K562 (cell line): ENCODE results near the gene FAM53B. TPM values are rescaled to one million over a fixed set of nuclear protein-coding genes. Genes with fewer than 3 reads are reported as not detected.

Source experiments
- ATAC-seq: fragments of 200-7000 bp; cut with Tn5 transposase; 3 replicates; pipeline ENCODE4 v1.9.1; 2020; ENCODE audit warnings: moderate library complexity
- BruUV-seq: library from RNA; stranded (reverse); fragments of 400-500 nt; replicated peaks from 2 replicates; lab custom pipeline; 2021; lab: Mats Ljungman, UMichigan
- CTCF ChIA-PET: fragments of 300-600 bp; formaldehyde crosslinking; extraction: SDS; loops from one replicate; lab custom pipeline; 2021; ENCODE audit warnings: low intra/inter-chr PET ratio; lab: Yijun Ruan, JAX
- POLR2A ChIA-PET: fragments of 300-600, 350-650 bp; sonication (Branson Sonifier 250); formaldehyde crosslinking; extraction: SDS; loops from one replicate; lab custom pipeline; 2021; ENCODE audit warnings: antibody characterized with exemption, inconsistent platforms; lab: Yijun Ruan, JAX
- DNase-seq, 4 experiments: peaks; one replicate each; pipeline versions ENCODE4 v3.0.0 to v3.0.0-alpha.2; 2011 to 2018; ENCODE audit warnings: low spot score in 3 of 4, mixed read lengths in 3 of 4; ENCODE audit errors: extremely low read depth in 1 of 4
- FAIRE-seq: peaks from 2 replicates; lab custom pipeline; 2011; peaks lifted over from hg19 to GRCh38; lab: Jason Lieb, UNC
- H2AFZ ChIP-seq: 2 replicates; pipeline ENCODE4 v1.6.0; 2011; ENCODE audit warnings: low read depth, low read length, control low read depth, inconsistent platforms
- H3K27ac ChIP-seq: fragments of 200-600 bp; 3 replicates; pipeline ENCODE4 v1.8.0; 2011; ENCODE audit warnings: low read depth, mild to moderate bottlenecking, control low read depth, inconsistent platforms, low read length, moderate library complexity, mixed read lengths; ENCODE audit errors: extremely low read depth
- H3K27me3 ChIP-seq, 2 experiments: fragments of 300-600 bp in 1 of 2; 2 replicates in 1 of 2; 3 replicates in 1 of 2; pipeline versions ENCODE4 v1.6.0 to v1.8.0; 2011; ENCODE audit warnings: inconsistent platforms in 2 of 2, low read length in 2 of 2, mild to moderate bottlenecking in 1 of 2, mixed read lengths in 1 of 2, moderate library complexity in 1 of 2; ENCODE audit not compliant: control insufficient read depth in 2 of 2, insufficient read depth in 2 of 2
- H3K36me3 ChIP-seq: fragments of 300-600 bp; 3 replicates; pipeline ENCODE4 v1.8.0; 2011; ENCODE audit warnings: mild to moderate bottlenecking, low read length, inconsistent platforms; ENCODE audit not compliant: control insufficient read depth, insufficient read depth
- H3K4me1 ChIP-seq, 2 experiments: fragments of 200-600 bp in 1 of 2; replicated peaks in 1 of 2; 2 replicates in 1 of 2; 3 replicates in 1 of 2; pipeline versions ENCODE4 v1.5.1 to v1.8.0; 2011; ENCODE audit warnings: inconsistent platforms in 2 of 2, low read length in 2 of 2, mild to moderate bottlenecking in 1 of 2, mixed read lengths in 1 of 2, moderate library complexity in 1 of 2; ENCODE audit not compliant: control insufficient read depth in 2 of 2, insufficient read depth in 2 of 2
- H3K4me2 ChIP-seq: 2 replicates; pipeline ENCODE4 v1.6.1; 2011; ENCODE audit warnings: low read length, control low read depth, inconsistent platforms, mixed read lengths; ENCODE audit not compliant: insufficient read depth
- H3K4me3 ChIP-seq: fragments of 200-600 bp; sonication (generic), shearing (Covaris generic); 2 replicates; pipeline ENCODE4 v1.5.1; 2016; ENCODE audit warnings: control low read depth, inconsistent platforms
- H3K79me2 ChIP-seq: fragments of 200-600 bp; 3 replicates; pipeline ENCODE4 v1.8.0; 2011; ENCODE audit warnings: low read length, inconsistent platforms; ENCODE audit not compliant: control insufficient read depth, insufficient read depth
- H3K9ac ChIP-seq, 2 experiments: 2 replicates each; pipeline versions ENCODE4 v1.6.0 to v1.6.1; 2011; ENCODE audit warnings: low read depth in 2 of 2, low read length in 2 of 2, control low read depth in 1 of 2, inconsistent platforms in 1 of 2, mild to moderate bottlenecking in 1 of 2, mixed read lengths in 1 of 2; ENCODE audit not compliant: insufficient read depth in 1 of 2
- H3K9me1 ChIP-seq: one replicate; pipeline ENCODE4 v1.6.0; 2011; ENCODE audit warnings: inconsistent platforms, mild to moderate bottlenecking, low read length, moderate library complexity; ENCODE audit not compliant: control insufficient read depth, insufficient read depth
- H3K9me3 ChIP-seq: replicated peaks from 2 replicates; pipeline ENCODE4 v1.5.1; 2011; ENCODE audit warnings: low read depth, low read length, inconsistent platforms; ENCODE audit not compliant: control insufficient read depth, insufficient read depth
- H4K20me1 ChIP-seq: replicated peaks from 2 replicates; pipeline ENCODE4 v1.6.1; 2011; ENCODE audit warnings: low read length, inconsistent platforms, mixed read lengths; ENCODE audit not compliant: control insufficient read depth, insufficient read depth
- ETS2 ChIP-seq: IDR thresholded peaks from 2 replicates; pipeline ENCODE4 v1.6.1; 2016; ENCODE audit warnings: borderline replicate concordance, missing genetic modification characterization, mild to moderate bottlenecking, moderate library complexity, missing compliant biosample characterization; ENCODE audit not compliant: poor library complexity, severe bottlenecking
- GATA2 ChIP-seq: sonication (generic); formaldehyde crosslinking; IDR thresholded peaks from 2 replicates; pipeline ENCODE4 v1.4.0; 2020; ENCODE audit warnings: mild to moderate bottlenecking, missing genetic modification reagents
- HNRNPL ChIP-seq: fragments of 200-400 bp; formaldehyde crosslinking; IDR thresholded peaks from 2 replicates; pipeline ENCODE4 v1.6.1; 2017; ENCODE audit warnings: low read depth, mild to moderate bottlenecking, low read length
- MBD1 ChIP-seq: fragments of 250-450 bp; sonication (Bioruptor Pico); IDR thresholded peaks from 2 replicates; pipeline ENCODE4 v1.8.0; 2022; ENCODE audit warnings: inconsistent platforms
- TRIM24 ChIP-seq, 2 experiments: fragments of 450-650 bp; IDR thresholded peaks; 2 replicates each; pipeline ENCODE4 v1.6.1; 2016
- ZBTB17 ChIP-seq: fragments of 450-650 bp; formaldehyde crosslinking; IDR thresholded peaks from 2 replicates; pipeline ENCODE4 v1.4.0; 2020; ENCODE audit warnings: mild to moderate bottlenecking
- ZFPM2 ChIP-seq: fragments of 250-450 bp; sonication (Bioruptor Pico); IDR thresholded peaks from 2 replicates; pipeline ENCODE4 v1.5.1; 2022; ENCODE audit warnings: mild to moderate bottlenecking
- ZNF174 ChIP-seq: fragments of 250-450 bp; sonication (Bioruptor Pico); IDR thresholded peaks from 2 replicates; pipeline ENCODE4 v1.4.0; 2020; ENCODE audit warnings: mild to moderate bottlenecking
- ZNF592 ChIP-seq: fragments of 450-650 bp; IDR thresholded peaks from 2 replicates; pipeline ENCODE4 v1.6.1; 2017; ENCODE audit warnings: antibody characterized with exemption, mild to moderate bottlenecking
- ZNF778 ChIP-seq: fragments of 450-650 bp; formaldehyde crosslinking; IDR thresholded peaks from 2 replicates; pipeline ENCODE4 v1.4.0; 2020; ENCODE audit warnings: mild to moderate bottlenecking, moderate library complexity
- WGBS: fragments of 100-300 bp; shearing (Covaris generic); methylation state at CpG from one replicate; pipeline ENCODE4 v1.1.6; 2016; ENCODE audit warnings: low coverage, mixed read lengths; ENCODE audit not compliant: insufficient coverage; ENCODE audit errors: missing lambda C conversion rate; 5-methylcytosine and 5-hydroxymethylcytosine counted together
- in situ Hi-C: fragments of 300-500 bp; cut with MboI; formaldehyde crosslinking; loops from 4 replicates; pipeline ENCODE4 v1.15.0; 2018; ENCODE audit warnings: inconsistent platforms, mixed read lengths
- intact Hi-C: fragments of 100-400 bp; cut with micrococcal nuclease; formaldehyde crosslinking; loops from 2 replicates; pipeline ENCODE4 v1.14.2; 2022
- polyA plus RNA-seq, 8 experiments: library from polyadenylated mRNA; depleted of rRNA in 4 of 8; stranded (reverse) in 5 of 8; unstranded in 3 of 8; fragments of >200 nt; fragmentation: Nextera tagmentation in 2 of 8; fragmentation: Illumina TruSeq in 1 of 8; extraction: Ambion mirVana in 2 of 8; extraction: Trizol in 1 of 8; gene quantifications; 2 replicates each; pipeline versions ENCODE4 v1.2.1 to v1.2.3, GENCODE V29; 2011 to 2014; ENCODE audit warnings: inconsistent platforms in 1 of 8, missing spikeins in 1 of 8
- total RNA-seq, 7 experiments: library from RNA; depleted of rRNA in 6 of 7; stranded (reverse); fragments of >200 nt in 6 of 7; fragmentation: Illumina TruSeq in 2 of 7; extraction: Trizol in 2 of 7; gene quantifications; 2 replicates each; pipeline versions ENCODE4 v1.2.1 to v1.2.3, GENCODE V29; 2011 to 2021; ENCODE audit warnings: low replicate concordance in 1 of 7

The FAM53B gene
- total and polyA plus RNA-seq, 9 of the 15 experiments (the other 6 are each of a cell fraction or from before 2014, with no cell fraction given) = 0.03 to 16.5 (median 5.0) TPM

GRCh38 chr10:124606822-124607221, 137.4 kb downstream of the FAM53B start:
- FAIRE-seq (no peak), DNase-seq (no peak), ATAC-seq (no peak)
- no peak overlapping the region for H3K4me3 ChIP-seq
- H2AFZ ChIP-seq = no peak overlapping the region
- H3K27me3 ChIP-seq = no peaks in the 10 kb centered on the region
- peaks cover 3% of the 10 kb centered on the region for H3K9me1 ChIP-seq
- H3K4me1 ChIP-seq = peaks cover 0 to 42% of the 10 kb centered on the region in 2 experiments; a peak in 2 of 5 replicates
- no peak overlapping the region for H3K27ac ChIP-seq
- H3K9ac ChIP-seq = peak overlapping the region in 1 of 2 experiments; percentile 71; a peak in 2 of 4 replicates
- H3K4me2 ChIP-seq = no peak overlapping the region
- in situ Hi-C loops (no loop called here), intact Hi-C loops (no loop called here)
- no peaks in the 10 kb centered on the region for H3K9me3 ChIP-seq
- ChIA-PET POLR2A (no interaction called here), CTCF (no interaction called here)
- H3K79me2 ChIP-seq = no peaks in the 10 kb centered on the region
- no peaks in the 10 kb centered on the region for H4K20me1 ChIP-seq
- BruUV-seq = no TSS peak
- H3K36me3 ChIP-seq = no peaks in the 10 kb centered on the region
- WGBS = 43% methylated on average over 6 of the region's 10 CpGs
- no peak for TF ChIP-seq ZNF174 (CRISPR knock-in tag)
- no peak for TF ChIP-seq ZBTB17 (CRISPR knock-in tag)
- no peak for TF ChIP-seq ZNF778 (CRISPR knock-in tag)
- no peak for TF ChIP-seq HNRNPL
- no peak for TF ChIP-seq GATA2 (CRISPR knock-in tag)
- no peak for TF ChIP-seq ETS2
- TF ChIP-seq ZNF592 = no peak
- TF ChIP-seq ZFPM2 (CRISPR knock-in tag) = no peak
- no peak for TF ChIP-seq MBD1 (CRISPR knock-in tag)
- TF ChIP-seq TRIM24 (IDR thresholded peaks at IDR 0.05) = no peak
